ENCODE measurements around the gene ZBTB49. TPM values are rescaled to one million over a fixed set of nuclear protein-coding genes. Genes with fewer than 3 reads are reported as not detected.

The ZBTB49 gene
- total and polyA plus RNA-seq, 2 of the 4 experiments (the other 2 are of a cell fraction), result 3.2 to 4.8 TPM

- in situ Hi-C loops (cut with MboI; ENCODE audit: low sequenced_read_pairs), result no loop called here
- peaks cover 25% of the 10 kb centered on the region for H3K36me3 ChIP-seq (ENCODE audit: control insufficient read depth, insufficient read depth, low read length)
- no peak overlapping the region for H3K27ac ChIP-seq (ENCODE audit: insufficient read depth, low read length)
- no peak overlapping the region for H3K9ac ChIP-seq (ENCODE audit: low read depth, low read length)
- no peak overlapping the region for H3K18ac ChIP-seq (ENCODE audit: low read depth, low read length)
- H3K4ac ChIP-seq (ENCODE audit: low read depth, low read length), result no peak overlapping the region
- H4K20me1 ChIP-seq (ENCODE audit: insufficient read depth, low read length), result peaks cover 6% of the 10 kb centered on the region
- no peak overlapping the region for H4K8ac ChIP-seq (ENCODE audit: low read depth in 2 of 2, low read length in 2 of 2)
- ATAC-seq (ENCODE audit: low read depth), result no peak
- no peak overlapping the region for H2AFZ ChIP-seq (replicated peaks; ENCODE audit: low read length, poor library complexity)
- no peak overlapping the region for H2AK5ac ChIP-seq (ENCODE audit: low read depth, low read length)
- H3K14ac ChIP-seq (replicated peaks; ENCODE audit: low read depth, low read length), result no peak overlapping the region
- no peak overlapping the region for H4K91ac ChIP-seq (ENCODE audit: insufficient read depth, low read depth, low read length)
- peaks cover 21 to 45% of the 10 kb centered on the region in 2 experiments for H3K79me1 ChIP-seq (ENCODE audit: low read depth in 1 of 2, low read length in 2 of 2)
- dilution Hi-C loops (cut with HindIII; ENCODE audit: low sequenced_read_pairs, unreplicated experiment), result no loop called here
- H3K4me2 ChIP-seq (ENCODE audit: low read depth, low read length), result no peak overlapping the region
- intact Hi-C loops (cut with micrococcal nuclease), result no loop called here
- H3K56ac ChIP-seq (ENCODE audit: extremely low read depth, insufficient read depth, low read length), result no peak overlapping the region
- H3K9me1 ChIP-seq (ENCODE audit: insufficient read depth, low read length), result peaks cover 14% of the 10 kb centered on the region; the same call in 1 of the 2 replicates
- H2BK15ac ChIP-seq (ENCODE audit: low read depth, low read length), result no peak overlapping the region
- TF ChIP-seq CEBPB (IDR thresholded peaks at IDR 0.05; ENCODE audit: low read depth, low read length) (no peak), CTCF (conservative IDR thresholded peaks at IDR 0.05; ENCODE audit: low read depth, low read length) (no peak), POLR2A (IDR thresholded peaks at IDR 0.05; ENCODE audit: low read depth, low read length) (no peak), BHLHE40 (IDR thresholded peaks at IDR 0.05; ENCODE audit: low read depth, low read length) (no peak), RAD21 (IDR thresholded peaks at IDR 0.05; ENCODE audit: low read length) (no peak), RCOR1 (IDR thresholded peaks at IDR 0.05; ENCODE audit: insufficient replicate concordance, low read length) (no peak)
- DNase-seq, result no peak
- no peak overlapping the region for H2BK20ac ChIP-seq (ENCODE audit: low read depth, low read length)
- H3K4me3 ChIP-seq (ENCODE audit: insufficient read depth, low read depth, low read length), result no peak overlapping the region
- POLR2A ChIA-PET (ENCODE audit: unreplicated experiment), result no interaction called here
- no peak overlapping the region for H4K5ac ChIP-seq (ENCODE audit: low read depth, low read length)
- no peaks in the 10 kb centered on the region for H3K9me3 ChIP-seq (ENCODE audit: control insufficient read depth, insufficient read depth, low read length)
- no TSS peak for BruUV-seq (replicated peaks)
- WGBS, 2 experiments (ENCODE audit: extremely low coverage in 2 of 2, insufficient read length in 1 of 2), result 80% methylated on average over 2 of the region's 6 CpGs; no CpG with 5 or more reads in 1 of the 2 experiments
- H3K23ac ChIP-seq (ENCODE audit: low read depth, low read length), result no peak overlapping the region
- H2BK5ac ChIP-seq (ENCODE audit: low read depth, low read length, poor library complexity, severe bottlenecking), result no peak overlapping the region
- H2AK9ac ChIP-seq (replicated peaks; ENCODE audit: low read depth, low read length, poor library complexity), result no peak overlapping the region
- no peaks in the 10 kb centered on the region for H3K4me1 ChIP-seq (ENCODE audit: control insufficient read depth, insufficient read depth, low read length)
- H3K27me3 ChIP-seq (ENCODE audit: control insufficient read depth, insufficient read depth, low read length), result no peaks in the 10 kb centered on the region
- H2BK120ac ChIP-seq (ENCODE audit: low read depth, low read length), result no peak overlapping the region
- CTCF ChIA-PET, result no interaction called here
These were observed 12.4 kb downstream of the ZBTB49 start for GRCh38 chr4:4302416-4302815.

Measured in IMR-90 (cell line).